ENCODE measurements around the gene HEXIM1.

HEXIM1 gene

DNA sequence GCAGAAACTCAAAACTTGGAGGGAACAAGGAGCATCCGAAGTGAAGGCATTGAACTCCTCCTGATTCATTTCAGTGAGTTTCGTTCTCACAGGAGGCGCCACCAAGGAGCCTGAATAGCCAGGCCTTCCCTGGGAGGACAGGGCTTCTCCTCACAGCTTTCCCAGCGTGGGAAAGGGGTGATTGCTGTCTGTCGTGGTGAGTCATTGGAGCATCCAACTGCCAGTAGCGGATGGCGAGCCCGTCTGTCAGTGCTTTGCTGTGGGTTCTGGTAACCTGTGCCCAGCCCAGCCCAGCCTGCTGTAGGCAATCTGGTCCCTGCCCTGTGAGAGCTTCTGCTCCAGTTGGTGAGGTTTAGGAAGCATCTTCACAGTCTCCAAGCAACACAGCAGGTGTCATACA lies 44.2 kb upstream of the HEXIM1 start:
- H3K4me3 ChIP-seq (ENCODE audit: low read length), result no peak overlapping the region
- TF ChIP-seq, protein P1, sequence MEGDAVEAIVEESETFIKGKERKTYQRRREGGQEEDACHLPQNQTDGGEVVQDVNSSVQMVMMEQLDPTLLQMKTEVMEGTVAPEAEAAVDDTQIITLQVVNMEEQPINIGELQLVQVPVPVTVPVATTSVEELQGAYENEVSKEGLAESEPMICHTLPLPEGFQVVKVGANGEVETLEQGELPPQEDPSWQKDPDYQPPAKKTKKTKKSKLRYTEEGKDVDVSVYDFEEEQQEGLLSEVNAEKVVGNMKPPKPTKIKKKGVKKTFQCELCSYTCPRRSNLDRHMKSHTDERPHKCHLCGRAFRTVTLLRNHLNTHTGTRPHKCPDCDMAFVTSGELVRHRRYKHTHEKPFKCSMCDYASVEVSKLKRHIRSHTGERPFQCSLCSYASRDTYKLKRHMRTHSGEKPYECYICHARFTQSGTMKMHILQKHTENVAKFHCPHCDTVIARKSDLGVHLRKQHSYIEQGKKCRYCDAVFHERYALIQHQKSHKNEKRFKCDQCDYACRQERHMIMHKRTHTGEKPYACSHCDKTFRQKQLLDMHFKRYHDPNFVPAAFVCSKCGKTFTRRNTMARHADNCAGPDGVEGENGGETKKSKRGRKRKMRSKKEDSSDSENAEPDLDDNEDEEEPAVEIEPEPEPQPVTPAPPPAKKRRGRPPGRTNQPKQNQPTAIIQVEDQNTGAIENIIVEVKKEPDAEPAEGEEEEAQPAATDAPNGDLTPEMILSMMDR (conservative IDR thresholded peaks at IDR 0.05; ENCODE audit: low read depth, low read length), result no peak
- no peak for DNase-seq (ENCODE audit: low read depth)

DNA sequence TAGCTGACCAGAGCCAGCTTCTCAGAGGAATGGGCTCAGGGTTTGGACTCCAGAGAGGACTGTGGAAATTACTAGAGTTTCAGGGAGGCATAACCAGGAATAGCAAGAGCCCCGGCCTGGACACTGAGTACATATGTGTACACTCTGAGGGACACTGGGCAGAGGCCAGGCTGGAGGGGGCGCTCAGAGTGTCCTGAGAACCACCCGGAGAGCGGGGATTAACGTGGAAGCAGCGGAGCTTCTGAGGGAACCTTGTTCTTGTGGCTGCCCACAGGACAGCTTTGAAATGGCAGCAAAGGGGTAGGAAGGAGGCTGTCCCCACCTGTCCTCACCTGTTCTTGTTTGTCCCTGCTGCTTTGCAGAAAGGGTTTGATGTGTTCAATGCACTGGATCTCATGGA lies 43.8 kb upstream of the HEXIM1 start:
- H3K4me3 ChIP-seq (ENCODE audit: low read length), result no peak overlapping the region
- TF ChIP-seq, protein P1 (conservative IDR thresholded peaks at IDR 0.05; ENCODE audit: low read depth, low read length), result no peak
- DNase-seq (ENCODE audit: low read depth), result no peak

DNA sequence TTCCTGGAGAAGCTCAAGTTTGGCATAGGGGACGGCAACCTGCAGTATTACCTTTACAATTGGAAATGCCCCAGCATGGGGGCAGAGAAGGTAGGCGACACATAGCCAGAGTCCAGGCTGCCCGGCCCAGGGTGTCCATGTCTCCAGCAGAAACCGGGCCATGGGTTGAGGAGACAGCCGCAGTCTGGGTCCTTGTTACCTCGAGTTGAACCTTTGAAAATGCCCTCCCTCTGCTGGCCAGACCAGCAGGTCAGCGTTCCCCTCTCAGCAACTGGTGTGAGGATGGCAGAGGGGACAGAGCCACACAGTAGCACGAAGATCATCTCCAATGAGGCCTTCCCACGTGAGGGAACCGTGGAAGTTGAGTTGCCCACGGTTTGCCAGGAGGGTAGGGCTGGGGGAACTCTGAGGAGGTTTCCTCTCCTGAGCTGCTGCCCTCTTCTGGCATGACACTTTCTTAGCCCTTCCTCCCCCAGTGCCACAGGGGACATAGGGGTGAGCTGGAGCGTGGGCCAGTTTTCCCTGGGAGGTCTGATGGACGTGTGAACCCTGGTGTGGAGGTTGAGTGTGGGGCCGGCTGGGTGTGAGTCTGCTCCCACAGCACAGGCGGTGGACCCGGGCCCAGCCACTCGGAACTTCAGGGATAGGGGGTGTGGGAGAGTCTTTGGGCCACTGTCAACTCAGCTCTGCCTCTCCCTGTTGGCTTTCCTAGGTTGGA lies 43.2 kb upstream of the HEXIM1 start:
- TF ChIP-seq, protein P1 (conservative IDR thresholded peaks at IDR 0.05; ENCODE audit: low read depth, low read length), result no peak
- DNase-seq (ENCODE audit: low read depth), result no peak
- no peak overlapping the region for H3K4me3 ChIP-seq (ENCODE audit: low read length)

DNA sequence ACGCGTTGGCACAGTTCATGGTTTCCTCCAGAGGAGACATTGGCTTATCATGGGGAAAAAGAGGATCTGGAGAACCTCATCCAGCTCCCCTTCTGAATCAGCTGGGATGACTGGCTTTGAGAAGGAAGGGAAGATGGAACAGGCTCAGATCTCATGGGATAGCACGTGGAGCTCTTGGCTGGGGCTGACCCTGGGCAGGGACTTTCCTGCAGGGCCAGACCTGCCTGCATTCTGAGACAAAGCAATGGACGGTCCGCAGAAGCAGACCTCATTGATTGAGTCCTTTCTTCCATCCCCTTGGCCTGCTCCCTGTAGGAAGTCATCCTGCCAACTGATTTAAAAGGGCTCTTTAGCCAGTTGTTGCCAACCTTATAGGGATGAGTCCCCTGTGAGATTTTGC lies 42.2 kb upstream of the HEXIM1 start:
- TF ChIP-seq, protein P1 (conservative IDR thresholded peaks at IDR 0.05; ENCODE audit: low read depth, low read length), result no peak
- H3K4me3 ChIP-seq (ENCODE audit: low read length), result no peak overlapping the region
- DNase-seq (ENCODE audit: low read depth), result no peak

DNA sequence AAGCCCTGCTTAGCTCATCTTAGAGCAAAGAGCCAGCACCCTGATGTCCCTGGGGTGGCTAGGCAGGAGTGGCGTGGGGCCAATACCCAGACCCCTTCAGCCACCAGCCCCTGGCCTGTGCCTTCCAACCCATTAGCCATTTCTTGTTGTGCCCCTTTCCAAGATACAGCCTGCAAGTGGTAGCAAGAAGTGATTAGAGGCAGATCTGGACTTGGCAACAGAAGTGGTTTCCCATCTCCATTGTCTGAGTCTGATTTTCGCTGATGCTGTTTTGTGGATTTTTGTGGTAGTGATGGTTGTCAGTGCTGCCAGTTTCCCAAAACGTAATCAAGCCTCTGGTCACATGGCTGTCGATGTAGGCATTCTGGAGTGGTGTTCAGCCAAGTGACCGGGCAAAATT lies 41.7 kb upstream of the HEXIM1 start:
- H3K4me3 ChIP-seq (ENCODE audit: low read length), result no peak overlapping the region
- TF ChIP-seq, protein P1 (conservative IDR thresholded peaks at IDR 0.05; ENCODE audit: low read depth, low read length), result no peak
- no peak for DNase-seq (ENCODE audit: low read depth)

DNA sequence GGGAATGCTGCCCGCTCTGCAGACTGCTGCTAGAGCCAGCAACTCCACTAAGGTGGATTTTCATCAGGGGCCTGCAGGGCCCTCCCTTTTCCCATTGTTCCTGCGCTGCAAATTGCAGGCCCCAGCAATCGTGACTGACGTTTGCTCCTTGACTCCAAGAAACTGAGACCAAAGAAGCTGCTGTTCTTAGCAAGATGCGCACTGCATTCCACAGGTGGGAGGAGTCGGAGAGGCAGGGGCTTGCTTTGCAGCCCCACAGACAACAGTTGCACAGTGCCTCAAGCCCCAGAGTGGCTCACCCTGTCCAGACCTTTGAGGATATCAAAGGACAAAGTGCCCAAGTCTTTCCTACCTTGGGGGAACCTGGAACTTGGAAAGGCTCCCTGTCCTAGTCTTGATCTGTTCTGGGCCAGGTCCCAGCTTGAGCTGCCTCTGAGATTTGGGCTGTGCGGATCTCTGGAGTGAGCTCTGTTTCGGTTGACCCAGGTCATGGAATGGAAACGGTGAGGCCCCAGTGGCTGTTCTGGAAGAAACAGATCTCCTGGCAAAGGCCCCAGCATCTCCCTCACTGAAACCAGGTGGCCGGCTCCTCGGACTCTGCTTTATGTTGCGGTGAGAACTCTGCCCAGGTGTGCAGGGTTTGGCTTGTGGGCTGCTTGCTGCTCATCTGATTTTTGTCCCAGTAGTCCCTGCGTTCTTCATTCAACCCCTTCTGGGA lies 40.8 kb upstream of the HEXIM1 start:
- DNase-seq (ENCODE audit: low read depth), result no peak
- no peak overlapping the region for H3K4me3 ChIP-seq (ENCODE audit: low read length)
- TF ChIP-seq, protein P1 (conservative IDR thresholded peaks at IDR 0.05; ENCODE audit: low read depth, low read length), result no peak

DNA sequence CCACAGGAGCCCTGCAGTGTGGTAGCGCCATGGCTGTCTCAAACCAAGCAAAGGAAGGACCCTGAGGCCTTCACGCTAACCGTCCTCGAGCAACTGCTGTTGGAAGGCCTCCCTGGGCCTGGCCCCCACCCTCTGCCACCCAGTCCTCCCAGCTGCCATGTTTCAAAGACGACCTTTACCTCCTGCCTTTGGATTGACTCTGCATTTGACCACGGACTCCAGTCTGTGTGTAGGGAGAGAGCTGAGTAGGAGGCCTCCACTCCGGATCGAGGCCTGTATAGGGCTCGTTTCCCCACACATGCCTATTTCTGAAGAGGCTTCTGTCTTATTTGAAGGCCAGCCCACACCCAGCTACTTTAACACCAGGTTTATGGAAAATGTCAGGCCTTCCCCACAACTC lies 40.2 kb upstream of the HEXIM1 start:
- no peak for DNase-seq (ENCODE audit: low read depth)
- no peak overlapping the region for H3K4me3 ChIP-seq (ENCODE audit: low read length)
- TF ChIP-seq, protein P1 (conservative IDR thresholded peaks at IDR 0.05; ENCODE audit: low read depth, low read length), result no peak

Measured in retinal pigment epithelial cell (primary cell).